HepG2 (cell line): ENCODE data around the gene NDUFA5. TPM values are rescaled to one million over a fixed set of nuclear protein-coding genes. Genes with fewer than 3 reads are reported as not detected.

ENCODE experiments used
- ATAC-seq: fragments of 200-7000 bp; cut with Tn5 transposase; 3 replicates; pipeline ENCODE4 v1.9.1; 2020; ENCODE audit warnings: mild to moderate bottlenecking, moderate library complexity
- BruUV-seq: library from RNA; stranded (reverse); fragments of 400-500 nt; replicated peaks from 2 replicates; lab custom pipeline; 2021; lab: Mats Ljungman, UMichigan
- CTCF ChIA-PET: fragments of 300-600 bp; formaldehyde crosslinking; extraction: SDS; loops from one replicate; lab custom pipeline; 2021; ENCODE audit warnings: low total read pairs, inconsistent platforms, low intra/inter-chr PET ratio; lab: Yijun Ruan, JAX
- POLR2A ChIA-PET: fragments of 350-600 bp; sonication (Branson Sonifier 250); formaldehyde crosslinking; loops from one replicate; lab custom pipeline; 2020; ENCODE audit warnings: antibody characterized with exemption, inconsistent platforms; lab: Yijun Ruan, JAX
- DNase-seq: peaks from one replicate; pipeline ENCODE4 v3.0.0-alpha.2; 2015; ENCODE audit warnings: low spot score
- FAIRE-seq: peaks from 3 replicates; lab custom pipeline; 2011; peaks lifted over from hg19 to GRCh38; lab: Jason Lieb, UNC
- H2AFZ ChIP-seq: one replicate; pipeline ENCODE4 v1.6.1; 2011; ENCODE audit warnings: low read length, inconsistent platforms
- H3K27ac ChIP-seq: fragments of 300-600 bp; 3 replicates; pipeline ENCODE4 v1.8.0; 2011; ENCODE audit warnings: mixed run types, mild to moderate bottlenecking, mixed read lengths, low read length, inconsistent platforms; ENCODE audit not compliant: insufficient read depth; ENCODE audit errors: extremely low read length
- H3K27me3 ChIP-seq, 2 experiments: fragments of 200-600 bp in 1 of 2; 2 replicates in 1 of 2; 3 replicates in 1 of 2; pipeline versions ENCODE4 v1.6.0 to v1.8.0; 2011; ENCODE audit warnings: low read length in 2 of 2, mild to moderate bottlenecking in 2 of 2, moderate library complexity in 2 of 2, inconsistent platforms in 1 of 2; ENCODE audit not compliant: insufficient read depth in 2 of 2, control insufficient read depth in 1 of 2
- H3K36me3 ChIP-seq, 2 experiments: fragments of 200-600 bp in 1 of 2; replicated peaks in 1 of 2; 2 replicates in 1 of 2; 3 replicates in 1 of 2; pipeline versions ENCODE4 v1.5.1 to v1.8.0; 2011; ENCODE audit warnings: low read length in 2 of 2, inconsistent platforms in 1 of 2; ENCODE audit not compliant: insufficient read depth in 2 of 2, control insufficient read depth in 1 of 2
- H3K4me1 ChIP-seq: 2 replicates; pipeline ENCODE4 v1.5.1; 2012; ENCODE audit warnings: low read length, inconsistent platforms; ENCODE audit not compliant: insufficient read depth
- H3K4me2 ChIP-seq: 2 replicates; pipeline ENCODE4 v1.6.0; 2011; ENCODE audit warnings: low read depth, low read length, inconsistent platforms
- H3K4me3 ChIP-seq, 3 experiments: fragments of 200-600 bp in 1 of 3; sonication (generic), shearing (Covaris generic) in 1 of 3; replicated peaks in 1 of 3; 2 replicates each; pipeline ENCODE4 v1.5.1; 2011 to 2016; ENCODE audit warnings: low read length in 3 of 3, inconsistent platforms in 2 of 3, low read depth in 2 of 3, mild to moderate bottlenecking in 2 of 3, control low read depth in 1 of 3, mixed read lengths in 1 of 3; ENCODE audit not compliant: insufficient read depth in 1 of 3
- H3K79me2 ChIP-seq: one replicate; pipeline ENCODE4 v1.6.1; 2011; ENCODE audit warnings: low read length, inconsistent platforms; ENCODE audit not compliant: insufficient read depth
- H3K9ac ChIP-seq: 2 replicates; pipeline ENCODE4 v1.6.0; 2011; ENCODE audit warnings: mild to moderate bottlenecking, low read depth, low read length, inconsistent platforms; ENCODE audit not compliant: insufficient read depth
- H3K9me3 ChIP-seq: 2 replicates; pipeline ENCODE4 v1.5.1; 2012; ENCODE audit warnings: mild to moderate bottlenecking, low read length
- H4K20me1 ChIP-seq: 2 replicates; pipeline ENCODE4 v1.6.0; 2011; ENCODE audit warnings: inconsistent platforms, mild to moderate bottlenecking, low read length, moderate library complexity; ENCODE audit not compliant: insufficient read depth
- ETV6 ChIP-seq: sonication (generic); formaldehyde crosslinking; conservative IDR thresholded peaks from 2 replicates; pipeline ENCODE4 v1.4.0; 2020; ENCODE audit warnings: missing genetic modification reagents
- HNF4G ChIP-seq, 2 experiments: sonication (generic) in 1 of 2; formaldehyde crosslinking in 1 of 2; IDR thresholded peaks; 2 replicates each; pipeline versions ENCODE4 v1.4.0 to v1.6.1; 2011 to 2020; ENCODE audit warnings: borderline replicate concordance in 2 of 2, low read depth in 2 of 2, mild to moderate bottlenecking in 2 of 2, low read length in 1 of 2, missing genetic modification reagents in 1 of 2, moderate library complexity in 1 of 2
- NBN ChIP-seq: fragments of 450-650 bp; conservative IDR thresholded peaks from 2 replicates; pipeline ENCODE4 v1.6.1; 2017
- SATB2 ChIP-seq: sonication (generic); formaldehyde crosslinking; IDR thresholded peaks from 2 replicates; pipeline ENCODE4 v1.5.0; 2020; ENCODE audit warnings: missing genetic modification reagents
- TARDBP ChIP-seq: sonication (generic); formaldehyde crosslinking; IDR thresholded peaks from 2 replicates; pipeline ENCODE4 v1.8.0; 2022; ENCODE audit warnings: mild to moderate bottlenecking, missing genetic modification reagents
- ZNF564 ChIP-seq: sonication (generic); formaldehyde crosslinking; IDR thresholded peaks from 2 replicates; pipeline ENCODE4 v1.8.1; 2023; ENCODE audit warnings: mild to moderate bottlenecking, missing genetic modification reagents
- WGBS: methylation state at CpG from one replicate; pipeline ENCODE4 v1.1.6; 2017; ENCODE audit warnings: low lambda C conversion rate; 5-methylcytosine and 5-hydroxymethylcytosine counted together
- in situ Hi-C: cut with HindIII; loops from 2 replicates; pipeline ENCODE4 v1.10.0; 2017; ENCODE audit warnings: low pct_unique_long_range_greater_than_20kb; ENCODE audit not compliant: extremely low pct_ligation_motif_present
- intact Hi-C: fragments of 100-400 bp; cut with micrococcal nuclease; formaldehyde crosslinking; loops from one replicate; pipeline ENCODE4 v1.10.0; 2022; ENCODE audit not compliant: unreplicated experiment
- polyA plus RNA-seq, 8 experiments: library from polyadenylated mRNA; depleted of rRNA in 3 of 8; stranded (reverse) in 7 of 8; unstranded in 1 of 8; fragments of >200 nt; fragmentation: Illumina TruSeq in 4 of 8; extraction: Trizol in 4 of 8; gene quantifications; 2 replicates each; pipeline versions ENCODE4 v1.2.1 to v1.2.3, GENCODE V29; 2011 to 2016; ENCODE audit warnings: low read depth in 4 of 8, missing spikeins in 1 of 8, mixed read lengths in 1 of 8; ENCODE audit not compliant: insufficient read depth in 1 of 8
- total RNA-seq, 5 experiments: library from RNA; depleted of rRNA; stranded (reverse); fragments of >200 nt; fragmentation: Illumina TruSeq; extraction: Trizol; gene quantifications; 2 replicates each; pipeline ENCODE4 v1.2.3, GENCODE V29; 2016; ENCODE audit warnings: low read depth in 1 of 5
- TF ChIP-seq, protein P1 (sequence below): sonication (generic); formaldehyde crosslinking; IDR thresholded peaks from 2 replicates; pipeline ENCODE4 v1.4.0; 2020; ENCODE audit warnings: mild to moderate bottlenecking, missing genetic modification reagents
- TF ChIP-seq, protein P2 (sequence below), 2 experiments: IDR thresholded peaks; 2 replicates each; pipeline ENCODE4 v1.6.1; 2011 to 2012; ENCODE audit warnings: low read length in 2 of 2, borderline replicate concordance in 1 of 2, low read depth in 1 of 2, mild to moderate bottlenecking in 1 of 2, moderate library complexity in 1 of 2
- TF ChIP-seq, protein P3 (sequence below): sonication (generic); formaldehyde crosslinking; IDR thresholded peaks from 2 replicates; pipeline ENCODE4 v1.4.0; 2020; ENCODE audit warnings: missing genetic modification reagents, mild to moderate bottlenecking, borderline replicate concordance

Gene NDUFA5
- total and polyA plus RNA-seq, 2 of the 13 experiments (the other 11 are each of a cell fraction or from before 2014, with no cell fraction given), result 16.9 to 55.9 TPM

DNA sequence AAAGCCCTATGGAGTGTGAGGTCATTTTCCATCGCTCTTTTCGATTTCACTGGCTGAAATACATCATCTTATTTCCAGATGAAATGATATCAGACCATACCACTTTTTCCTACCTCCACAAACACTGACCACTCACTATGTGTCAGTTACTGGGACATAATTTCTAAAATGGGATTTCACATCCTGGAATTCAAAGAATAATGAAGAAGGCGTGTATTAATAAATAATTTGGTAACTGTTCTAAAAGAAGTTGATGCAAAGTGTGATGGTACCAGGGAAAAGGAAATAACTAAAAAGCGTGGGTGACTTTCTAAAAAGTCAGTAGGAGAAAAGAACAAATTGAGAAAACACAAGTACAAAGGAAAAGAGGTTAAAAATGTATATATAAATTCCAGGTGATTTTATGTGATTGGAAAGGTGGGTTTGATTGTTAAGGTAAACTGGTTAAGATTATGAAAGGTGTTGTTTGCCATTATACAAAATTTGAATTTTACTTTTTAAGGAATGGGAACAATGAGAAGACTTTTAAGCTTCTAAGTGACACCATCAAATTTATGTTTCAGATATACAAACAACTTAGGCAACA, 764 bp upstream of the NDUFA5 start:
- peaks cover 0 to 6% of the 10 kb centered on the region in 2 experiments; a peak in 1 of 5 replicates for H3K27me3 ChIP-seq
- peak overlapping the region; percentile 55 for H3K9ac ChIP-seq
- ChIA-PET POLR2A (interaction anchor here (0.8 to 1.6 kb wide), 5 partner anchors 9 to 191 kb away, joined by 3 to 11 read pairs (median 4); partner anchors contain the start of genes IQUB and WASL), CTCF (no interaction called here)
- peaks cover 22% of the 10 kb centered on the region for H3K79me2 ChIP-seq
- H3K4me2 ChIP-seq, result peak overlapping the region; percentile 71
- ATAC-seq, result no peak
- peak overlapping the region; percentile 94 to 100 (median 98) for H3K4me3 ChIP-seq
- WGBS, result 36% methylated on average over 4 of the region's 4 CpGs
- FAIRE-seq, result no peak
- no TSS peak for BruUV-seq
- H3K27ac ChIP-seq, result no peak overlapping the region
- no peaks in the 10 kb centered on the region for H4K20me1 ChIP-seq
- DNase-seq, result no peak
- intact Hi-C loops (loop anchor here (10.0 kb wide), 1 partner anchor 186 kb away; the partner anchor contains the start of gene WASL), in situ Hi-C loops (no loop called here)
- peak overlapping the region; percentile 96 for H2AFZ ChIP-seq
- no peaks in the 10 kb centered on the region for H3K9me3 ChIP-seq
- peaks cover 23% of the 10 kb centered on the region for H3K4me1 ChIP-seq
- H3K36me3 ChIP-seq, result peaks cover 0 to 1% of the 10 kb centered on the region in 2 experiments; a peak in 1 of 5 replicates
- TF ChIP-seq SATB2 (CRISPR knock-in tag), result no peak
- TF ChIP-seq NBN, result no peak
- TF ChIP-seq, protein P1, sequence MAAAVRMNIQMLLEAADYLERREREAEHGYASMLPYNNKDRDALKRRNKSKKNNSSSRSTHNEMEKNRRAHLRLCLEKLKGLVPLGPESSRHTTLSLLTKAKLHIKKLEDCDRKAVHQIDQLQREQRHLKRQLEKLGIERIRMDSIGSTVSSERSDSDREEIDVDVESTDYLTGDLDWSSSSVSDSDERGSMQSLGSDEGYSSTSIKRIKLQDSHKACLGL (CRISPR knock-in tag), result no peak
- TF ChIP-seq TARDBP, result no peak

DNA sequence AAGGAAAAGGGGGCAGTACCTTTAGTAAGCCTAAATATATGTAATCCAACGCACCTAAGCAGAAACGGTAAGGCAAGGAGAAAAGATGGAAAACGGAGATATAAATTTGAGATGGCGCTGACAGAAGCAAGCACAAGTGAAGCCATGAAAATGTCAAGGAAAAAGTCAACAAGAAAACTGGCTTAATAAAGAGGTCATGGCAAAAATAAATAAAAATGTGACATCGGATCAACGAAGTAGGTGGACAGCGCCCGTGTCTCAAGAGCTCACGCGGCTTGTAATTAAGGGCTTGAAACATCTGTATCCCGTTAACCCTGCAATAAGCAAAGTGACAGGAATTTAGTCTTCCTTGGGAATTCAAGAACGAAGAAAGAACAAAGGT, 611 bp downstream of the NDUFA5 start:
- ATAC-seq (no peak), FAIRE-seq (no peak), DNase-seq (no peak)
- peaks cover 24% of the 10 kb centered on the region for H3K79me2 ChIP-seq
- TSS peak; percentile 68 for BruUV-seq
- ChIA-PET CTCF (no interaction called here), POLR2A (interaction anchor here (1.3 to 1.6 kb wide), 3 partner anchors 8 to 192 kb away, joined by 3 to 11 read pairs (median 4); partner anchors contain the start of gene WASL)
- H4K20me1 ChIP-seq, result no peaks in the 10 kb centered on the region
- H3K36me3 ChIP-seq, result peaks cover 1 to 6% of the 10 kb centered on the region in 2 experiments; a peak in 2 of 5 replicates
- peaks cover 23% of the 10 kb centered on the region for H3K4me1 ChIP-seq
- H2AFZ ChIP-seq, result peak overlapping the region; percentile 98
- in situ Hi-C loops (no loop called here), intact Hi-C loops (loop anchor here (1.0 to 10.0 kb wide), 2 partner anchors 23 to 188 kb away; partner anchors contain the start of genes IQUB and WASL)
- H3K9me3 ChIP-seq, result no peaks in the 10 kb centered on the region
- H3K27ac ChIP-seq, result peak overlapping the region; percentile 89
- peak overlapping the region; percentile 94 to 100 (median 98) for H3K4me3 ChIP-seq
- H3K9ac ChIP-seq, result peak overlapping the region; percentile 99
- whole genome bisulfite sequencing, result 3% methylated on average over 12 of the region's 12 CpGs
- peaks cover 0 to 6% of the 10 kb centered on the region in 2 experiments; a peak in 1 of 5 replicates for H3K27me3 ChIP-seq
- H3K4me2 ChIP-seq, result peak overlapping the region; percentile 86
- TF ChIP-seq, protein P2, sequence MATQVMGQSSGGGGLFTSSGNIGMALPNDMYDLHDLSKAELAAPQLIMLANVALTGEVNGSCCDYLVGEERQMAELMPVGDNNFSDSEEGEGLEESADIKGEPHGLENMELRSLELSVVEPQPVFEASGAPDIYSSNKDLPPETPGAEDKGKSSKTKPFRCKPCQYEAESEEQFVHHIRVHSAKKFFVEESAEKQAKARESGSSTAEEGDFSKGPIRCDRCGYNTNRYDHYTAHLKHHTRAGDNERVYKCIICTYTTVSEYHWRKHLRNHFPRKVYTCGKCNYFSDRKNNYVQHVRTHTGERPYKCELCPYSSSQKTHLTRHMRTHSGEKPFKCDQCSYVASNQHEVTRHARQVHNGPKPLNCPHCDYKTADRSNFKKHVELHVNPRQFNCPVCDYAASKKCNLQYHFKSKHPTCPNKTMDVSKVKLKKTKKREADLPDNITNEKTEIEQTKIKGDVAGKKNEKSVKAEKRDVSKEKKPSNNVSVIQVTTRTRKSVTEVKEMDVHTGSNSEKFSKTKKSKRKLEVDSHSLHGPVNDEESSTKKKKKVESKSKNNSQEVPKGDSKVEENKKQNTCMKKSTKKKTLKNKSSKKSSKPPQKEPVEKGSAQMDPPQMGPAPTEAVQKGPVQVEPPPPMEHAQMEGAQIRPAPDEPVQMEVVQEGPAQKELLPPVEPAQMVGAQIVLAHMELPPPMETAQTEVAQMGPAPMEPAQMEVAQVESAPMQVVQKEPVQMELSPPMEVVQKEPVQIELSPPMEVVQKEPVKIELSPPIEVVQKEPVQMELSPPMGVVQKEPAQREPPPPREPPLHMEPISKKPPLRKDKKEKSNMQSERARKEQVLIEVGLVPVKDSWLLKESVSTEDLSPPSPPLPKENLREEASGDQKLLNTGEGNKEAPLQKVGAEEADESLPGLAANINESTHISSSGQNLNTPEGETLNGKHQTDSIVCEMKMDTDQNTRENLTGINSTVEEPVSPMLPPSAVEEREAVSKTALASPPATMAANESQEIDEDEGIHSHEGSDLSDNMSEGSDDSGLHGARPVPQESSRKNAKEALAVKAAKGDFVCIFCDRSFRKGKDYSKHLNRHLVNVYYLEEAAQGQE (IDR thresholded peaks at IDR 0.05; ENCODE audit: borderline replicate concordance in 1 of 2, low read depth in 1 of 2, low read length in 2 of 2), result peak in 1 of 2 experiments; percentile 37; a peak in 1 of 4 replicates
- no peak for TF ChIP-seq ETV6 (CRISPR knock-in tag)
- no peak for TF ChIP-seq HNF4G (IDR thresholded peaks at IDR 0.05; ENCODE audit: borderline replicate concordance, low read depth, low read length)
- 0 out of 2 replicates have a peak, but pooled peaks have one; percentile 5 for TF ChIP-seq HNF4G (CRISPR knock-in tag; IDR thresholded peaks at IDR 0.05; ENCODE audit: borderline replicate concordance, low read depth)
- TF ChIP-seq, protein P3, sequence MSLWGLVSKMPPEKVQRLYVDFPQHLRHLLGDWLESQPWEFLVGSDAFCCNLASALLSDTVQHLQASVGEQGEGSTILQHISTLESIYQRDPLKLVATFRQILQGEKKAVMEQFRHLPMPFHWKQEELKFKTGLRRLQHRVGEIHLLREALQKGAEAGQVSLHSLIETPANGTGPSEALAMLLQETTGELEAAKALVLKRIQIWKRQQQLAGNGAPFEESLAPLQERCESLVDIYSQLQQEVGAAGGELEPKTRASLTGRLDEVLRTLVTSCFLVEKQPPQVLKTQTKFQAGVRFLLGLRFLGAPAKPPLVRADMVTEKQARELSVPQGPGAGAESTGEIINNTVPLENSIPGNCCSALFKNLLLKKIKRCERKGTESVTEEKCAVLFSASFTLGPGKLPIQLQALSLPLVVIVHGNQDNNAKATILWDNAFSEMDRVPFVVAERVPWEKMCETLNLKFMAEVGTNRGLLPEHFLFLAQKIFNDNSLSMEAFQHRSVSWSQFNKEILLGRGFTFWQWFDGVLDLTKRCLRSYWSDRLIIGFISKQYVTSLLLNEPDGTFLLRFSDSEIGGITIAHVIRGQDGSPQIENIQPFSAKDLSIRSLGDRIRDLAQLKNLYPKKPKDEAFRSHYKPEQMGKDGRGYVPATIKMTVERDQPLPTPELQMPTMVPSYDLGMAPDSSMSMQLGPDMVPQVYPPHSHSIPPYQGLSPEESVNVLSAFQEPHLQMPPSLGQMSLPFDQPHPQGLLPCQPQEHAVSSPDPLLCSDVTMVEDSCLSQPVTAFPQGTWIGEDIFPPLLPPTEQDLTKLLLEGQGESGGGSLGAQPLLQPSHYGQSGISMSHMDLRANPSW (CRISPR knock-in tag), result no peak
- no peak for TF ChIP-seq ZNF564 (CRISPR knock-in tag)
